ENCODE results near the gene KLK15.

KLK15 gene

DNA sequence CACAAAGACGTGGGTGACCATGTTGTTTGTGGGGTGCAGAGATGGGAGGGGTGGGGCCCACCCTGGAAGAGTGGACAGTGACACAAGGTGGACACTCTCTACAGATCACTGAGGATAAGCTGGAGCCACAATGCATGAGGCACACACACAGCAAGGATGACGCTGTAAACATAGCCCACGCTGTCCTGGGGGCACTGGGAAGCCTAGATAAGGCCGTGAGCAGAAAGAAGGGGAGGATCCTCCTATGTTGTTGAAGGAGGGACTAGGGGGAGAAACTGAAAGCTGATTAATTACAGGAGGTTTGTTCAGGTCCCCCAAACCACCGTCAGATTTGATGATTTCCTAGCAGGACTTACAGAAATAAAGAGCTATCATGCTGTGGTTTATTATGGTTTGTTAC lies 45.5 kb upstream of the KLK15 start:
- Histone ChIP-seq H3K36me3 (ENCODE audit: insufficient read depth, low read length) (no peaks in the 10 kb centered on the region), H2AFZ (ENCODE audit: low read length) (no peak overlapping the region), H3K9me3 (ENCODE audit: low read length) (no peaks in the 10 kb centered on the region), H3K79me2 (ENCODE audit: insufficient read depth, low read length) (no peaks in the 10 kb centered on the region), H3K9ac (ENCODE audit: low read length) (no peak overlapping the region), H4K20me1 (ENCODE audit: insufficient read depth, low read length) (no peaks in the 10 kb centered on the region), H3K27ac (ENCODE audit: low read depth, low read length, poor library complexity, severe bottlenecking) (no peak overlapping the region), H3K9me2 (ENCODE audit: low read depth, low read length) (no peaks in the 10 kb centered on the region), H3F3A (ENCODE audit: insufficient read depth, low read length) (no peaks in the 10 kb centered on the region), H3K4me2 (ENCODE audit: low read length) (no peak overlapping the region), H3K4me1 (ENCODE audit: insufficient read depth, low read length, severe bottlenecking) (no peaks in the 10 kb centered on the region), H3K4me3 (ENCODE audit: low read depth, low read length, poor library complexity, severe bottlenecking) (no peak overlapping the region), H3K27me3 (ENCODE audit: insufficient read depth, low read length) (no peaks in the 10 kb centered on the region)
- TF ChIP-seq, protein P1, sequence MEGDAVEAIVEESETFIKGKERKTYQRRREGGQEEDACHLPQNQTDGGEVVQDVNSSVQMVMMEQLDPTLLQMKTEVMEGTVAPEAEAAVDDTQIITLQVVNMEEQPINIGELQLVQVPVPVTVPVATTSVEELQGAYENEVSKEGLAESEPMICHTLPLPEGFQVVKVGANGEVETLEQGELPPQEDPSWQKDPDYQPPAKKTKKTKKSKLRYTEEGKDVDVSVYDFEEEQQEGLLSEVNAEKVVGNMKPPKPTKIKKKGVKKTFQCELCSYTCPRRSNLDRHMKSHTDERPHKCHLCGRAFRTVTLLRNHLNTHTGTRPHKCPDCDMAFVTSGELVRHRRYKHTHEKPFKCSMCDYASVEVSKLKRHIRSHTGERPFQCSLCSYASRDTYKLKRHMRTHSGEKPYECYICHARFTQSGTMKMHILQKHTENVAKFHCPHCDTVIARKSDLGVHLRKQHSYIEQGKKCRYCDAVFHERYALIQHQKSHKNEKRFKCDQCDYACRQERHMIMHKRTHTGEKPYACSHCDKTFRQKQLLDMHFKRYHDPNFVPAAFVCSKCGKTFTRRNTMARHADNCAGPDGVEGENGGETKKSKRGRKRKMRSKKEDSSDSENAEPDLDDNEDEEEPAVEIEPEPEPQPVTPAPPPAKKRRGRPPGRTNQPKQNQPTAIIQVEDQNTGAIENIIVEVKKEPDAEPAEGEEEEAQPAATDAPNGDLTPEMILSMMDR (IDR thresholded peaks at IDR 0.05; ENCODE audit: low read length): no peak
- TF ChIP-seq EZH2 (IDR thresholded peaks at IDR 0.05; ENCODE audit: borderline replicate concordance, low read length): no peak

DNA sequence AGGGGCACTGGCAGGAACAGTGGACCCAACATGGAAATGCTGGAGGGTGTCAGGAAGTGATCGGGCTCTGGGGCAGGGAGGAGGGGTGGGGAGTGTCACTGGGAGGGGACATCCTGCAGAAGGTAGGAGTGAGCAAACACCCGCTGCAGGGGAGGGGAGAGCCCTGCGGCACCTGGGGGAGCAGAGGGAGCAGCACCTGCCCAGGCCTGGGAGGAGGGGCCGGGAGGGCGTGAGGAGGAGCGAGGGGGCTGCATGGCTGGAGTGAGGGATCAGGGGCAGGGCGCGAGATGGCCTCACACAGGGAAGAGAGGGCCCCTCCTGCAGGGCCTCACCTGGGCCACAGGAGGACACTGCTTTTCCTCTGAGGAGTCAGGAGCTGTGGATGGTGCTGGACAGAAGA lies 44.0 kb upstream of the KLK15 start:
- Histone ChIP-seq H3K4me1 (ENCODE audit: insufficient read depth, low read length, severe bottlenecking) (no peaks in the 10 kb centered on the region), H3K27ac (ENCODE audit: low read depth, low read length, poor library complexity, severe bottlenecking) (no peak overlapping the region), H2AFZ (ENCODE audit: low read length) (no peak overlapping the region), H3K36me3 (ENCODE audit: insufficient read depth, low read length) (no peaks in the 10 kb centered on the region), H4K20me1 (ENCODE audit: insufficient read depth, low read length) (no peaks in the 10 kb centered on the region), H3F3A (ENCODE audit: insufficient read depth, low read length) (no peaks in the 10 kb centered on the region), H3K27me3 (ENCODE audit: insufficient read depth, low read length) (no peaks in the 10 kb centered on the region), H3K4me2 (ENCODE audit: low read length) (no peak overlapping the region), H3K4me3 (ENCODE audit: low read depth, low read length, poor library complexity, severe bottlenecking) (no peak overlapping the region), H3K9me3 (ENCODE audit: low read length) (no peaks in the 10 kb centered on the region), H3K9me2 (ENCODE audit: low read depth, low read length) (no peaks in the 10 kb centered on the region), H3K9ac (ENCODE audit: low read length) (no peak overlapping the region), H3K79me2 (ENCODE audit: insufficient read depth, low read length) (no peaks in the 10 kb centered on the region)
- no peak for TF ChIP-seq EZH2 (IDR thresholded peaks at IDR 0.05; ENCODE audit: borderline replicate concordance, low read length)
- TF ChIP-seq, protein P1 (IDR thresholded peaks at IDR 0.05; ENCODE audit: low read length): no peak

DNA sequence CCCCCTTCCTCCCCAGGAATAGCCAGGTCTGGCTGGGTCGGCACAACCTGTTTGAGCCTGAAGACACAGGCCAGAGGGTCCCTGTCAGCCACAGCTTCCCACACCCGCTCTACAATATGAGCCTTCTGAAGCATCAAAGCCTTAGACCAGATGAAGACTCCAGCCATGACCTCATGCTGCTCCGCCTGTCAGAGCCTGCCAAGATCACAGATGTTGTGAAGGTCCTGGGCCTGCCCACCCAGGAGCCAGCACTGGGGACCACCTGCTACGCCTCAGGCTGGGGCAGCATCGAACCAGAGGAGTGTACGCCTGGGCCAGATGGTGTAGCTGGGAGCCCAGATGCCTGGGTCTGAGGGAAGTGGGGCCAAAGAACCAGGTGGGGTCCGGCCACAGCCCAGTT lies 43.1 kb upstream of the KLK15 start:
- no peak overlapping the region for H2AFZ ChIP-seq (ENCODE audit: low read length)
- no peaks in the 10 kb centered on the region for H3K9me2 ChIP-seq (ENCODE audit: low read depth, low read length)
- H3K79me2 ChIP-seq (ENCODE audit: insufficient read depth, low read length): no peaks in the 10 kb centered on the region
- no peaks in the 10 kb centered on the region for H4K20me1 ChIP-seq (ENCODE audit: insufficient read depth, low read length)
- H3K9ac ChIP-seq (ENCODE audit: low read length): no peak overlapping the region
- no peak overlapping the region for H3K4me3 ChIP-seq (ENCODE audit: low read depth, low read length, poor library complexity, severe bottlenecking)
- TF ChIP-seq, protein P1 (IDR thresholded peaks at IDR 0.05; ENCODE audit: low read length): no peak
- TF ChIP-seq EZH2 (IDR thresholded peaks at IDR 0.05; ENCODE audit: borderline replicate concordance, low read length): no peak
- H3K27ac ChIP-seq (ENCODE audit: low read depth, low read length, poor library complexity, severe bottlenecking): no peak overlapping the region
- no peaks in the 10 kb centered on the region for H3K27me3 ChIP-seq (ENCODE audit: insufficient read depth, low read length)
- H3K9me3 ChIP-seq (ENCODE audit: low read length): no peaks in the 10 kb centered on the region
- H3K36me3 ChIP-seq (ENCODE audit: insufficient read depth, low read length): no peaks in the 10 kb centered on the region
- H3K4me1 ChIP-seq (ENCODE audit: insufficient read depth, low read length, severe bottlenecking): no peaks in the 10 kb centered on the region
- no peaks in the 10 kb centered on the region for H3F3A ChIP-seq (ENCODE audit: insufficient read depth, low read length)
- no peak overlapping the region for H3K4me2 ChIP-seq (ENCODE audit: low read length)
